ENCODE data around the gene IDH3B.

IDH3B gene

DNA sequence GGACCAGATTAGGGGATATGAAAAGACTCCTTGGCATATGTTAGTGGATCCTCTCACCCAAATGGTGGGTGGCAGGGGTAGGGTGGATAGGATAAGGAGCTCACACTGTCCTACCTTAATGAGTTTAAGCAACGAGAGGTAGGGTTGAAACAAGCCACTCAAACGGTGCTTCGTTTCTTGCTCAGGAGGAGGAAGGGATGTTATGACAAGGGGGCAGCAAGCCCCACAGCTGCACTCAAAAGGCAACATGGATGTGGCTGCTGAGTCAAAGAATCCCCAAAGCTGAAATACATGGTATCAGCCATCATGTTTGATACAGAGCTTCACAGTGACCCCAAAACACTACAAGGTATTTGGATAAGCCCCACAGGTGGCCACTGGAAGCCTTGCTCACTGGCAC lies 8.4 kb upstream of the IDH3B start:
- intact Hi-C loops (cut with DNase I) = no loop called here

DNA sequence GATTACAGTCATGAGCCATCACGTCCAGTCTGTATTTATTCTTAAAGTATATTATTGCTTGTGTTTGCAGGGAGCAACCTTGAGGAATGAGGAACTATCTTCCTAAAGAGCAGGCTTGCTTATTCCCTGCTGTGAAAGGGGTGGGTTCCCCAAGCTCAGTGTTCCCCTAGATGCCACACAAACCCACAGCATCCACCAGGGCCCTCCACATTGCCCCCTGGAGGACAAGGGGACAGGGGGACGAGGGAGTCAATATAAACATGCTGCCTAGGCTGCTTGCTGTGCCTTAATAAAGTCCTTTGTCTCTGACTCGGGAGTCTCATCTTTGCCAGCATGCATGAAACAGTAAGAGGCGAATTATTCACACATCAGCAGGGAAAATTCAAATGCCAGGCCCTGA lies 8.0 kb upstream of the IDH3B start:
- intact Hi-C loops (cut with DNase I) = no loop called here

More for the DNA sequence above, 8.4 kb upstream of the IDH3B start:
- DNase-seq = peak in 1 of 42 donors; percentile 7

DNA sequence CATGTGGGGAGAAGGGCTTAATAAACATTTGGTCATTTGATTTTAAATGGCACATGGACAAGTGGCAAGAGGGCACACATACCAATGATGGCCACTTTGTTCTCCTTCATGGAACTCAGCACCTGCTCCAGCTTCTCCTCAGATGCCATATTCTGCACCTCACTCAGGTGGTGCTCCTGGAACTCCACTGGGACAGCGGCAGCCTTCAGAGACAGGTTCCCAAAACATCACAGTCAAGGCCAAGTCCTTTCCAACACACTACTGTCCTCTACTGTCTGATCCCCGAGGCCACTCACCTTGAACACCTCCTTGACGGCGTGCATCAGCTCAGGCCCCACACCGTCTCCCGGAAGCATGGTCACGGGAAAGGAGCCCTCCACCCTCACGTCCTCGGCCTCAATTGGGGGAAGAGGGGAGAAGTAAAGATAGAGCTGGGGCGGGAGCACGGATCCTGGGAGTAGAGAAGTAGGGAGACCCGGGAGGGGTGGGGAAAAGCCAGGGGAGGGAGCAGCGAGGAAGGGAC lies 591 bp downstream of the IDH3B start:
- intact Hi-C loops (cut with DNase I) = no loop called here

More for the DNA sequence above, 8.0 kb upstream of the IDH3B start:
- no peak for DNase-seq

DNA sequence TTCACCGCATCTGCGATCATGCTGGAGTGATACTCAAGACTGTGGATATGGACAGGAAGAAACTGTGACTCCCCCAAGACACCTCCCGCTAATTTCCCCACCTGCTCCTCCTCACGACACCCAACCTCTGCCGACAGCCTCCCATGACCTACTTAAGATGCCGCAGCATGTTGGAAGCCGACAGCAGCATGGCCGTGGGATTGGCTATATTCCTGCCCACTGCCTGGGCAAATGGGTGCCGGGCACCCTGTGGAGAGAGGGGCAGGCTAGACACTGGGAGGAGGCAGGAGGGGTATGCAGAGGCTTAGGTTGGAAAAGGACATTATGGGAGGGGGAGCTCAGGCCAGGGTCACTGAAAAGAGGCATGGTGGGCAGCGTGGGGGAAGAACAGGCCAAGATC lies 4.5 kb downstream of the IDH3B start:
- intact Hi-C loops (cut with DNase I) = no loop called here
- DNase-seq = peak in 1 of 42 donors; percentile 23

More for the DNA sequence above, 591 bp downstream of the IDH3B start:
- DNase-seq = peak in 1 of 42 donors; percentile 34

DNA sequence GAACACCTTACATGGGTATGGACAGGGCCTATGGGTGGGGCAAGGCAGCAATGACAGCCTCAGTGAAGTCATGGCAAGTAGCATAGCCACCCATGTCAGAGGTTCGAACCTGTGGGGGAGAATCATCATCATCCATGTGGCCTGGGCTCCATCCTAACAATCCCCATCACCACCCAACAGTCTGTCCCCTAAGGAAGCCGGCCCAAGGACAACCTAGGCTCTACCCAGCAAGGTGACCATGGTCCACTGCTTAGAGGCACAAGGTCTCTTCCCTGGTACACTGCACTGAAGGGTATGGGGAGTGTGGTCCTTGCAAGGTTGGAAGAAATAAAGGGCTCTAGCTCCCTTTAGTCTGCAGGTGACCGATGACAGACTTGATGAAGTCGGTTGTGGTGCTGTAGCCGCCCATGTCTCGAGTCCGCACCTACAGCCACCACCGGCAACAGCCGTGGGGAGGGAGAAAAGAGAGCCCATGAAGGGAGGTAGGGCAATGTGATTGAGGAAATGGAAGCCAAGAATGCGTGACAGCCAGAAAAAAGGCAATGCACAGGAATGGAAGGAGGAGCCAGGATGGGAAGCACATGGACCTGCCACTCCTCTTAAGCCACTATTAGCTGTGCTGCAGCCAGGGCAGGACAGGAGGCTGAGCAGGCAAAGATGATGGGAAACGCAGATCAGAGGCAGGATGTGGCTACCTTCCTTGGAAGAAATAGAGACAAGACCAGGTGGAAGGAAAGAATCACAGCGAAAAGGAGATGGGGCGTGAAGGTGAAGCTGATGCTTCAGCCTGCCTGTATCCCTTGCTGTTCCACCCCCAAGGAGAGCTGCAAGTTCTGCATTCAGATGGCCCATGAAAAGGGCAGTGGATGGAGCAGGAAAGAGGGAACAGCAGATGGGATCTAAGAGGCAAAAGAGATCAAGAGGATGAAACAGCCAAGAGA lies 5.3 kb downstream of the IDH3B start:
- DNase-seq = no peak
- intact Hi-C loops (cut with DNase I) = no loop called here

DNA sequence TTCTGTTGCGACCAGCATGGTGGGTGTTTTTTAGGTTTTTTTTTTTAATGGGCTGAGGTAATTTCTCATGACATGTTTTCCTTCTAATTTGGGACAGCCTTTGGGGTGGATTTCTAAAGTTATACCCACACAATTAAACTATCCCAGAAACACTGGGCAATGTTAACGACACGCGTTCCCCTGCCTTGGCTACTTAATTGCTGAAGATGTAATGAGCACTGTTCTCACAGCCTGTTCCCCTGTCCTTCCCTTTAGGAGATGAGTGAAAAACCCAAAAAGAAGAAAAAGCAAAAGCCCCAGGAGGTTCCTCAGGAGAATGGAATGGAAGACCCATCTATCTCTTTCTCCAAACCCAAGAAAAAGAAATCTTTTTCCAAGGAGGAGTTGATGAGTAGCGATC lies 6.3 kb downstream of the IDH3B start:
- DNase-seq = no peak
- intact Hi-C loops (cut with DNase I) = no loop called here

DNA sequence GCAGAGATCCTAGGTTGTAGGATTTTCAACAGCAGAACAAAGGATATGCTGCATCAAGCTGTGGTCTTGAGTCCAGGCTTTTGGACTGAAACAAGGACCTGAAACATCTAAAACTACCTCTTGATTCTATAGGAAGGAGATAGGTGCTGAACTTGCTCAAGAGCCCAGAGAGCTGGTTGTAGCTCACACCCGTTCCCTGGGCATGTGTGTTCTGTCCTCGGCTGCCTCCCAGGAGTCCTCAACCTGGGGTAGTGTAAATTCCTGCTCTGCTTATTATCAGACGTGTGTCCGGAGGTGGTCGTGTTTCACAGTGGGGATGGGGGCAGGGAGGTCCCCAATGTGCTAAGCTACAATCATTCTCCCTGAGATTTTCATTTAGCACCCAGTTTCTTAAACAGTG lies 6.8 kb downstream of the IDH3B start:
- no peak for DNase-seq
- intact Hi-C loops (cut with DNase I) = no loop called here

DNA sequence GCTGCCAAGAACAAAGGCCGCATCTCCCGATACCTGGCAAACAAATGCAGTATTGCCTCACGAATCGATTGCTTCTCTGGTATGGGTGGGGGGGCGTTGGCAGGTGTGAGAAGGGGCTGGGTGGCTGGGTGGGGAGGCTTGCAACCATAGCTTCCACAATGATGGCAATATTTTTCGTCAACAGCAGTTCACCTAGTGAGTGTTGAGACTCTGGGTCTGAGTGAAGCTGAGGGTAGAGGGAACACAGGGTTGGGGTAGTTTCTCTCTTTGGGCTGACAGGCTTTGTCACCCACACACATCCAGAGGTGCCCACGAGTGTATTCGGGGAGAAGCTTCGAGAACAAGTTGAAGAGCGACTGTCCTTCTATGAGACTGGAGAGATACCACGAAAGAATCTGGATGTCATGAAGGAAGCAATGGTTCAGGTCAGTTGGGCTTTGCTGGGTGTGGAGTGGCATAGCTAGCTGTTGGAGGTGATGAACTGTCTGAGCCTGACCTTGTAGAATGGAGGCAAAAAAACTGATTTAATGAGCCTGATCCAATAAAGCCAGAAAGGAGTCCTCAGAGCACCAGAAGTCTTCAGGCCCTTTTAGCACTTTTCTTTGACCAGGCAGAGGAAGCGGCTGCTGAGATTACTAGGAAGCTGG lies 7.4 kb downstream of the IDH3B start:
- intact Hi-C loops (cut with DNase I) = no loop called here
- DNase-seq = no peak

DNA sequence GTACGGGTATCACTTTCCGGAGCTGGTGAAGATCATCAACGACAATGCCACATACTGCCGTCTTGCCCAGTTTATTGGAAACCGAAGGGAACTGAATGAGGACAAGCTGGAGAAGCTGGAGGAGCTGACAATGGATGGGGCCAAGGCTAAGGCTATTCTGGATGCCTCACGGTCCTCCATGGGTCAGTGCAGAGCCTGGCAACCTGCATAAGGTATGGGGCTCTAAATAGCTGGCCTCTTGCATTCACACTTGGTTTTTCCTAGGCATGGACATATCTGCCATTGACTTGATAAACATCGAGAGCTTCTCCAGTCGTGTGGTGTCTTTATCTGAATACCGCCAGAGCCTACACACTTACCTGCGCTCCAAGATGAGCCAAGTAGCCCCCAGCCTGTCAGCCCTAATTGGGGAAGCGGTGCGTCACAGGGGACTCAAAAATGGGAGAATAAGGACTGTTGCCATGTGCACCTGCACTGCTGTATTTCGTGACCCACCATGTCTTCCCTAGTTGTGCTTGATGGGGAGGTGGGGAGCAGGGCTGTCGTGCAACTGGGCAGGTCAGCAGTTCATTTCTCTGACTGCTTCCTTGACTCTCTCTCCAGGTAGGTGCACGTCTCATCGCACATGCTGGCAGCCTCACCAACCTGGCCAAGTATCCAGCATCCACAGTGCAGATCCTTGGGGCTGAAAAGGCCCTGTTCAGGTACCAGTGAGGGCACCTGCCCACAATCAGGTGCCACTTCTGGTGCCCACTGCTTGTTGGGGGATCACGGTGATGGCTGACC lies 8.5 kb downstream of the IDH3B start:
- intact Hi-C loops (cut with DNase I) = no loop called here
- no peak for DNase-seq

DNA sequence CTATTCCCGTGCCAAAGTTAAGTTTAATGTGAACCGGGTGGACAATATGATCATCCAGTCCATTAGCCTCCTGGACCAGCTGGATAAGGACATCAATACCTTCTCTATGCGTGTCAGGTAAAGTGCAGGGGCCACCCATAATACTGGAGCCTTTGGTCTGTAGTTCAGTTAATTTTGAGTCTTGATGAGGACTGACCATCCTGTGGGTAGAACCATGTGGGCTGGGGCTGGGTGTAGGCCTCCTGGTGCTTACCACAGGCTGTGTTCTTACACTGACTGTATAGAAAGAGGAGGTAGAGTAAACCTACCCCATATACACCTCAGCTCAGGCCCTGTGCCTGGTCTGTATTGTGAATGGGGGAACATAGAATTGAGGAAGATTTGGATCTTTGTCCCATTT lies 9.2 kb downstream of the IDH3B start:
- no peak for DNase-seq
- intact Hi-C loops (cut with DNase I) = loop anchor here (5.0 kb wide), 1 partner anchor 128 kb away; no protein-coding TSS in a partner anchor

DNA sequence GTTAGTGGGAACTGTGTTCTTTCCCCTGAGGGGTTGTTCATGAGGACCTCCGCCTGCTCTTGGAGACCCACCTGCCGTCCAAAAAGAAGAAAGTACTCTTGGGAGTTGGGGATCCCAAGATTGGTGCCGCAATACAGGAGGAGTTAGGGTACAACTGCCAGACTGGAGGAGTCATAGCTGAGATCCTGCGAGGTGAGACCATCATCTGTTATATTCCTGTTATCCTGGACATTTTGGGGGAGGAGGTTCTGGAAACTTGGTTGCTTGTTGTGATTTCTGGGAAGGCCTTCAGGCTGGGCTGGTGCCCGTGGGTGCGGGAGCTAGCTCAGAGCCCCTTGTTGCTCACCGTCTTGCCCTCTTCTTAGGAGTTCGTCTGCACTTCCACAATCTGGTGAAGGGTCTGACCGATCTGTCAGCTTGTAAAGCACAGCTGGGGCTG lies 9.6 kb downstream of the IDH3B start:
- DNase-seq = no peak
- intact Hi-C loops (cut with DNase I) = loop anchor here (5.0 kb wide), 1 partner anchor 127 kb away; no protein-coding TSS in a partner anchor

DNA sequence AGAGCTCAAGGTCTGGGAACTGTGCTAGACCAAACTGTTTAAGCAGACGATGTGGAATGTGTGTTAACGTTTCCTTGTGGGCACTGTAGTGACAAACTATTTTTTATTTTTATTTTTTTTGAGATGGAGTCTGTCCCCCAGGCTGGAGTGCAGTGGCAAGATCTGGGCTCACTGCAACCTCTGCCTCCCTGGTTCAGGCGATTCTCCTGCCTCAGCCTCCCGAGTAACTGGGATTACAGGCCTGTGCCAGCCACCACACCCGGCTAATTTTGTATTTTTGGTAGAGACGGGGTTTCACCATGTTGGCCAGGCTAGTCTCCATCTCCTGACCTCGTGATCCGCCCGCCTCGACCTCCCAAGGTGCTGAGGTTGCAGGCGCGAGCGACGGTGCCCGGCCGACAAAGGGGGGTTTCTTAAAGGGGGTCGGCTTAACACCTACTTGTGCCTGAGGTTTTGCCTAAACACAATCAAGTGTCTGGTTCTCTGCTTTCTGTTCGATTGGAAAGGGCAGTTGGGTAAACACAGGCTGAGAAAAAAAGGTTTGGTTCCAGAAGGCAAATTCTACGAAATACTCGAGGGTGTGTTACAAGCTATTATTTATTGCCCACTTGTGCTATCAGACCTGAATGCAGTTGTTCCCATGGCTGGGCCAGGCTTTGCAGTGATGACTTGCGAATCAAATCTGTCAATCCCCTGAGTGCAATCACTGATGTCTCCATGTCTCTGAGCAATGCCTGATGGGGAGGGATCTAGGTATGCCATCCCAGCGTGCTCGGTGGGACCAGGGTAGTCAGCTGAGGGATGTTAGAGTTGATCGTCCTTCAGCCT lies 10.2 kb downstream of the IDH3B start:
- intact Hi-C loops (cut with DNase I) = loop anchor here (5.0 kb wide), 1 partner anchor 126 kb away; no protein-coding TSS in a partner anchor
- no peak for DNase-seq

DNA sequence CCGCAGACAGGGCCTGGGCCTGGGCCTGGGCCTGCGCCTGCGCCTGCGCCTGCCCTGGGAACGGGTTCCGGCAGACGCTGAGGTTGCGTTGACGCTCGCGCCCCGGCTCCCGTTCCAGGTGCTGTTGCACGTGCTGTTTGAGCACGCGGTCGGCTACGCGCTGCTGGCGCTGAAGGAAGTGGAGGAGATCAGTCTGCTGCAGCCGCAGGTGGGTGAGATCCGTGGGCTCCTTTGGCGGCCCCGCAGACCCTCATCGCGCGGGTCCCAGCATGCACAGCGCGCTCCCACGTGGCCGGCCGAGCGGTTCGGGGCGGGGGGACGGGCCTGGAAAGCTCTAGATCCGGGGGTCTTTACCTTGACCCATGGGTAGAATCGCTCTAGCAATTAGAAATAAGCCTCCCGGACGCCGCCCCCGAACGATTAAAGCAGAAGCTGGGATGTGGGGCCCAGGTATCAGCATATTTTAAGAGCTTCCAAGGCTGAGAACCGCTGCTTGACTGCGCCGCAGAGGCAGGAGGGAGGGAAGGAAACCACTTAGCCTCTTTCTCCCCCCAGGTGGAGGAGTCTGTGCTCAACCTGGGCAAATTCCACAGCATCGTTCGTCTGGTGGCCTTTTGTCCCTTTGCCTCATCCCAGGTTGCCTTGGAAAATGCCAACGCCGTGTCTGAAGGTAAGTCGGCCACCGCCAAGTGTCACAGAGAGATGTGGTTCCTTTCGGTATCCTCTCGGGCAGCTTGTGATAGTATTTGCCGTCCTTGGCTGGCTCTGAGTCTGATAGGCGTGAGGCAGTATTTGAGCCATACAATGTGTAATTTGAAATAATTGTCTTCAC lies 11.1 kb downstream of the IDH3B start:
- DNase-seq = peak in 38 of 42 donors; percentile 22 to 87 (median 72)
- intact Hi-C loops (cut with DNase I) = loop anchor here (5.0 kb wide), 1 partner anchor 126 kb away; no protein-coding TSS in a partner anchor

DNA sequence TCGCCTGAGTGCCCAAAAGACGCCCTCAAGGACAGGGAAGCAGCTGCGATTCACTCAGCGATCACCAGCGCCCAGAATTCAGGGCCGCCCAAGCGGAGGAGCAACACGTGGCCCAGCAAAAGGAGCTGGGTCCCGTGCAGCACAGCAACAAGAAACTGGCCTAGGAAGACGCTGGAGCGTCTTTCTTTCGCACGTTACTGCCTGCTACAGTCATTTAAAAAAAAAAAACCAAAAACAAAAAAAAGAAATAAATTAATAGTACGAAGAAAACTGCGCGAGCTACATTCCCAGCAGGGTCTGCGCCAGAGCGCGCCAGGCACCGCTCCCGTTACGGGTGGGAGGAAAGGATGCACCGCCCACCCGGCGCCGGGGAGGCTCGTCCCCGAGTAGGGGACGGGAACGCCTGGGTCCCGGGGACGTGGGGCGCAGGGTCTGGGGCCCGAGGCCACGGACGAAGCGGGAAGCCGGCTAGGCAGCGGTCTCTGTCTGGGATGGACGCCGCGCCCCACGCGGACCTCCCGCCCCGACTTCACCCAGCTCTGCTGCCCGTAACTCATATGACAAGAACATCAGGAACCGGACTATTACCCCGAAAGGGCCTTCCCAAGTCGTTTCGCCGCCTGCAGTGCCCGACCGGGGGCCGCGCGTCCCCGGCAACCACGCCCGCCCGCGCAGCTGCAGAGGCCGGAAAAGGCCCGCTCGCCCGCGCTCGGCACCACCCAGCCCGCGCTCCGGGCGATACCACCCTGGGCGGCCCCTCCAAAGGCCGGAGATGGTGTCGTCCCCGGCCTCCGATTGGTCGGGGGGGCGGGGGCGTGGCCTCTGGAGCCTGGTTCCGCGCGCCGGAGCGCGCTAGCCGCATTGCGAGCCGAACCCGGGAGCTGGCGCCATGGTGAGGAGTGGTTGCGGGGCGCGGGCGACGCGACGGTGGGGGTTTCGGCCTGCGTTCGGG lies 12.0 kb downstream of the IDH3B start, which contains the start of gene NOP56:
Gene NOP56, plus strand, starts transcription at position 861 of the 952 bp plus-strand sequence. Its CDS starts 29 bp downstream, at position 890.
- DNase-seq = peak; percentile 78 to 98 (median 94)
- intact Hi-C loops (cut with DNase I) = loop anchor here (5.0 kb wide), 1 partner anchor 125 kb away; no protein-coding TSS in a partner anchor

DNA sequence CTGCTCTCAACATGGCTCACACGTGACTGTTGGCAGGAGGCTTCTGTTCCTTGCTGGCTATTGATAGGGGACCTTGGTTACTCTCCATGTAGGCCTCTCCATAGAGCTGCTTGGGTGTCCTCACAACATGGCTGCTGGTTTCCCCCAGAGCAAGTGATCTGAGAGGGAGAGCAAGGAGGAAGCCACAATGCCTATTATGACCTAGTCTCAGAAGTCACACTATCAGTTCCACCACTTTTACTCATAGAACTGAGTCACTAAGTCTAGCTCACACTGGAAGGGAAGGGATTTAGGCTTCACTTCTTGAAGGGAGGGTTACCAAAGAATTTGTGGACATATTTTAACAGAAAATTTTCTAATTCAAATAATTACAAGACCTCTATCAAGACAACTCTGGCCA lies 20.3 kb downstream of the IDH3B start:
- DNase-seq = no peak
- intact Hi-C loops (cut with DNase I) = no loop called here

DNA sequence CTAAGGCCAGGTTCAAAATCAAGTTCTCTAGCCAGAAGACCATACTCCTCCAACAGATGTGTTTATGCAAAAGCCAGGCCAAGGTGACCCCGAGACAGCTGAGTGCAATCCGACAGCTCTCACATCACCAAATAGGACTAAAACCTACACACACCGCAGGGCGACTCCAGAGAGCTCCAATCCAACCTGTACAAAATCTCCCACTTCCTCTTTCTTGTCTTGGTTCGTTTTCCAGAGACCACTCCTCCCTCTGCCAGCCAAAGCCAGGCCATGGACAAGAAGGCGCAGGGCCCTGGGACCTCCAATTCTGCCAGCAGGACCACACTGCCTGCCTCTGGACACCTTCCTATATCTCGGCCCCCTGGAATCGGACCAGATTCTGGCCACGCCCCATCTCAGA lies 23.1 kb downstream of the IDH3B start:
- intact Hi-C loops (cut with DNase I) = no loop called here
- DNase-seq = no peak
